Osteoblast (primary cell): ENCODE measurements around the gene MVD. TPM values are rescaled to one million over a fixed set of nuclear protein-coding genes. Genes with fewer than 3 reads are reported as not detected.

Experiments used
- DNase-seq: peaks from one replicate; pipeline ENCODE4 v3.0.0; 2011; ENCODE audit warnings: low spot score, mixed read lengths; ENCODE audit not compliant: insufficient read length; ENCODE audit errors: missing footprints
- H2AFZ ChIP-seq: 2 replicates; pipeline ENCODE4 v1.6.0; 2011; ENCODE audit warnings: mild to moderate bottlenecking, low read length
- H3K27ac ChIP-seq: 2 replicates; pipeline ENCODE4 v1.5.1; 2011; ENCODE audit warnings: mild to moderate bottlenecking, low read depth, low read length, moderate library complexity
- H3K27me3 ChIP-seq: 2 replicates; pipeline ENCODE4 v1.6.0; 2012; ENCODE audit warnings: mild to moderate bottlenecking, control low read depth, inconsistent platforms, low read length, moderate library complexity; ENCODE audit not compliant: insufficient read depth
- H3K36me3 ChIP-seq: 2 replicates; pipeline ENCODE4 v1.5.1; 2011; ENCODE audit warnings: mild to moderate bottlenecking, low read length, control low read depth, moderate library complexity; ENCODE audit not compliant: insufficient read depth
- H3K4me1 ChIP-seq: 2 replicates; pipeline ENCODE4 v1.5.1; 2011; ENCODE audit warnings: mild to moderate bottlenecking, low read length, control low read depth, moderate library complexity; ENCODE audit not compliant: insufficient read depth
- H3K4me2 ChIP-seq: 2 replicates; pipeline ENCODE4 v1.6.0; 2011; ENCODE audit warnings: mild to moderate bottlenecking, low read length; ENCODE audit not compliant: insufficient read depth
- H3K4me3 ChIP-seq: fragments of 200-600 bp; sonication (generic); 3 replicates; pipeline ENCODE4 v1.5.1; 2012; ENCODE audit warnings: mild to moderate bottlenecking, low read length, inconsistent platforms; ENCODE audit not compliant: insufficient read depth
- H3K79me2 ChIP-seq: 2 replicates; pipeline ENCODE4 v1.6.0; 2012; ENCODE audit warnings: mild to moderate bottlenecking, low read length, control low read depth, inconsistent platforms; ENCODE audit not compliant: insufficient read depth
- H3K9me3 ChIP-seq: 2 replicates; pipeline ENCODE4 v1.5.1; 2011; ENCODE audit warnings: low read depth, low read length, control low read depth
- H4K20me1 ChIP-seq: 2 replicates; pipeline ENCODE4 v1.6.0; 2012; ENCODE audit warnings: mild to moderate bottlenecking, low read length, control low read depth; ENCODE audit not compliant: insufficient read depth
- total RNA-seq: library from RNA; depleted of rRNA; stranded (reverse); fragments of >200 nt; gene quantifications from 2 replicates; pipeline ENCODE4 v1.2.3, GENCODE V29; 2012
- TF ChIP-seq, protein P1 (sequence below): IDR thresholded peaks from 2 replicates; pipeline ENCODE4 v1.5.1; 2011; ENCODE audit warnings: mild to moderate bottlenecking, low read depth, low read length, moderate library complexity; ENCODE audit errors: extremely low read depth

MVD gene
- total RNA-seq, 1 donor = 67.3 TPM

- no peak for DNase-seq
- H3K4me3 ChIP-seq = no peak overlapping the region
- H3K27me3 ChIP-seq = peaks cover 10% of the 10 kb centered on the region
- H3K9me3 ChIP-seq = no peaks in the 10 kb centered on the region
- no peaks in the 10 kb centered on the region for H4K20me1 ChIP-seq
- H3K36me3 ChIP-seq = peaks cover 8% of the 10 kb centered on the region
- no peak overlapping the region for H2AFZ ChIP-seq
- no peak overlapping the region for H3K4me2 ChIP-seq
- no peaks in the 10 kb centered on the region for H3K79me2 ChIP-seq
- TF ChIP-seq, protein P1, sequence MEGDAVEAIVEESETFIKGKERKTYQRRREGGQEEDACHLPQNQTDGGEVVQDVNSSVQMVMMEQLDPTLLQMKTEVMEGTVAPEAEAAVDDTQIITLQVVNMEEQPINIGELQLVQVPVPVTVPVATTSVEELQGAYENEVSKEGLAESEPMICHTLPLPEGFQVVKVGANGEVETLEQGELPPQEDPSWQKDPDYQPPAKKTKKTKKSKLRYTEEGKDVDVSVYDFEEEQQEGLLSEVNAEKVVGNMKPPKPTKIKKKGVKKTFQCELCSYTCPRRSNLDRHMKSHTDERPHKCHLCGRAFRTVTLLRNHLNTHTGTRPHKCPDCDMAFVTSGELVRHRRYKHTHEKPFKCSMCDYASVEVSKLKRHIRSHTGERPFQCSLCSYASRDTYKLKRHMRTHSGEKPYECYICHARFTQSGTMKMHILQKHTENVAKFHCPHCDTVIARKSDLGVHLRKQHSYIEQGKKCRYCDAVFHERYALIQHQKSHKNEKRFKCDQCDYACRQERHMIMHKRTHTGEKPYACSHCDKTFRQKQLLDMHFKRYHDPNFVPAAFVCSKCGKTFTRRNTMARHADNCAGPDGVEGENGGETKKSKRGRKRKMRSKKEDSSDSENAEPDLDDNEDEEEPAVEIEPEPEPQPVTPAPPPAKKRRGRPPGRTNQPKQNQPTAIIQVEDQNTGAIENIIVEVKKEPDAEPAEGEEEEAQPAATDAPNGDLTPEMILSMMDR = no peak
- H3K27ac ChIP-seq = no peak overlapping the region
- no peaks in the 10 kb centered on the region for H3K4me1 ChIP-seq
Observed at GRCh38 chr16:88692861-88693260, 30.0 kb upstream of the MVD start.

GRCh38 chr16:88691924-88692560 lies 29.2 kb upstream of the MVD start:
- Histone ChIP-seq H2AFZ (no peak overlapping the region), H4K20me1 (no peaks in the 10 kb centered on the region), H3K36me3 (peaks cover 3% of the 10 kb centered on the region), H3K4me1 (peaks cover under 1% of the 10 kb centered on the region), H3K4me3 (no peak overlapping the region), H3K27ac (no peak overlapping the region), H3K79me2 (no peaks in the 10 kb centered on the region), H3K4me2 (no peak overlapping the region), H3K27me3 (peaks cover 10% of the 10 kb centered on the region), H3K9me3 (no peaks in the 10 kb centered on the region)
- TF ChIP-seq, protein P1 = no peak
- DNase-seq = peak; percentile 84

GRCh38 chr16:88691129-88691813 lies 28.4 kb upstream of the MVD start:
- TF ChIP-seq, protein P1 = no peak
- H3K4me2 ChIP-seq = no peak overlapping the region
- no peaks in the 10 kb centered on the region for H3K36me3 ChIP-seq
- H3K4me1 ChIP-seq = peaks cover 7% of the 10 kb centered on the region
- H4K20me1 ChIP-seq = no peaks in the 10 kb centered on the region
- peak; percentile 87 for DNase-seq
- H3K27ac ChIP-seq = no peak overlapping the region
- H3K9me3 ChIP-seq = no peaks in the 10 kb centered on the region
- H3K4me3 ChIP-seq = no peak overlapping the region
- H2AFZ ChIP-seq = no peak overlapping the region
- no peaks in the 10 kb centered on the region for H3K79me2 ChIP-seq
- peaks cover 10% of the 10 kb centered on the region for H3K27me3 ChIP-seq

GRCh38 chr16:88690341-88691128 lies 27.6 kb upstream of the MVD start:
- TF ChIP-seq, protein P1 = no peak
- peak; percentile 90 for DNase-seq
- Histone ChIP-seq H3K4me1 (peaks cover 13% of the 10 kb centered on the region), H3K9me3 (no peaks in the 10 kb centered on the region), H2AFZ (no peak overlapping the region), H3K27me3 (peaks cover 10% of the 10 kb centered on the region), H3K4me2 (no peak overlapping the region), H3K79me2 (no peaks in the 10 kb centered on the region), H3K4me3 (no peak overlapping the region), H3K36me3 (no peaks in the 10 kb centered on the region), H4K20me1 (no peaks in the 10 kb centered on the region), H3K27ac (no peak overlapping the region)
